8988T (cell line): ENCODE measurements around the gene NINL.
"Not testable (repeated sequence)": the region's sequence is repeated elsewhere in the genome, so short reads cannot be mapped to it uniquely, and the experiment has no call there.

Source experiments
- DNase-seq: peaks from one replicate; pipeline ENCODE4 v3.0.0; 2011

The NINL gene

DNA sequence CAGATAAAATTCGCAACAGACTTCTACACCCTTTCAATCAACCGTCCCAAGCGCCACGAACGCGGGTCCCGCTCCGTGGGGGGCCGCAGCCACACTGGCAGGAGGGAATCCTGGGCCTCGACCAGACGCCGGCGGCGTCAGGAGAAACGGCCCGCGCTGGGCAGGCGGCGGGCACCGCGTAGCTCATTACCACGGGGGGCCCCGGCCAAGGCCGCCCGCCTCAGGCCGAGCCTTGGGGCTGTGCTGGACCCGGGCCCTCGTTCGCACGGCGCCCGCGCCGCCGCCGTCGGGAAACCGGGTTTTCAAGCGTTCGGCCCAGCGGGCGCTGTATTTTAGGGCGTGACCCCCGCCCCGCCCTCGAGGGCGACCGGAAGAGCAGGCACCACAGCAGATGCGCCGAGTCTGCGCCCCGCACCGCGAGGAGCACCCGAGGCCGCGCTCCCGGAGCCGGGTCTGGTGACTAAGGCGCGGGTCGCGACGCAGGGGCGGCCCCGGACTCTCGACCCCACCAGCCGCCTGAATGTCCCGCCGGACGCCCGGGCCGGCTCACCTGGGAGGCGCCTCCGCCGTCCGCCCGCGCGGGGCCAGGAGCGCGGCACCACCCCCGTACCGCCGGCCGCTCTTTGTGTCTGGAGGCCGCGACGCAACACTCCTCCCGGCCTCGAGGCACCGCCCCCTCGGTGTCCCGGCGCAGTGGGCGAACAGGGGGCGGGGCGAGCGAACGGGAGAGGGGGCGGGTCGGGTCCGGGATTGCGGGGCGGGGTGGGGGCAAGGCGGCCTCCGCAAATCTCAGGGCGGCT, at the start of gene NINL:
NINL (minus strand) TSS at position 627 of the 800 bp plus-strand sequence. CDS start 58,944 bp downstream, outside the sequence.
- peak; percentile 86 for DNase-seq

DNA sequence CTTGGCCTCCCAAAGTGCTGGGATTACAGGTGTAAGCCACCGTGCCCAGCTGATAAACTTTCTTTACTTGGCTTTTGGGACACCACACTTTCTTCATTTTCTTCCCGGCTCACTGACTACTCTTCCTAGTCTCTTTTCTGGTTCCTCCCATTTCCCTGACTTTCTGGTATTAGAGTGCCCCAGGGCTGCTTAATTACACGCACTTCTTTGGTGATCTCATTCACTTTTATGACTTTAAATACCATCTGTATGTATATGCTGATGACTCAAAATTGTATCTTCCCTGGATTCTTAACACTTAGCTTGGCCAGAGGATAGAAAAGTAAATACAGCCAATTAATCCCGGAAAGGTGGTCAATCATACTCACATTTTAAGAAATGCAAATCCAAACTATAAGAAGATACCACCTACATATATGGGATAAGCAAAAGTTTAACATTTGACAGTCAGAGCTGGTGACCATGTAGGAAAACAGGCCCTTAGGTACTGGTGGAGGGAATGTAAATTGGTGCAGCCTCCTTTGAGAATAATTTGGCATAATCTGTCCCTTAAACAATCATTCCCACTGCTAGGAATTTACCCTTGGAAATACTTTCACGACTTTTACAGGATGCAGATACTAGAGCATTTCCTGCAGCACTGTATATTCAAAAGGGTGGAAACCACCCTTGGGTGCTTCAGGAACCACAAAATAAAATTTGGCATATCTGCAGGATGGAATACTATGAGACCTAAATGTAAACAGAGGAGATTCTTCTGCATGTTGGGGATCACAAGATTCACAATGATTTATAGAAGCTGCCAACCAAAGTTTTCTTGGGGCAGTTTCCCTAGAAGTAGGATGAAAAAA, 47.8 kb upstream of the NINL start:
- no peak for DNase-seq

DNA sequence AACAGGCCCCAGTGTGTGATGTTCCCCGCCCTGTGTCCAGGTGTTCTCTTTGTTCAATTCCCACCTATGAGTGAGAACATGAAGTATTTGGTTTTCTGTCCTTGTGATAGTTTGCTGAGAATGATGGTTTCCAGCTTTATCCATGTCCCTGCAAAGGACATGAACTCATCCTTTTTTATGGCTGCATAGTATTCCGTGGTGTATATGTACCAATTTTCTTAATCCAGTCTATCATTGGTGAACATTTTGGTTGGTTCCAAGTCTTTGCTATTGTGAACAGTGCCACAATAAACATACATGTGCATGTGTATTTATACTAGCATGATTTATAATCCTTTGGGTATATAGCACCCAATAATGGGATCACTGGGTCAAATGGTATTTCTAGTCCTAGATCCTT, 45.3 kb upstream of the NINL start:
- not testable (repeated sequence) for DNase-seq

DNA sequence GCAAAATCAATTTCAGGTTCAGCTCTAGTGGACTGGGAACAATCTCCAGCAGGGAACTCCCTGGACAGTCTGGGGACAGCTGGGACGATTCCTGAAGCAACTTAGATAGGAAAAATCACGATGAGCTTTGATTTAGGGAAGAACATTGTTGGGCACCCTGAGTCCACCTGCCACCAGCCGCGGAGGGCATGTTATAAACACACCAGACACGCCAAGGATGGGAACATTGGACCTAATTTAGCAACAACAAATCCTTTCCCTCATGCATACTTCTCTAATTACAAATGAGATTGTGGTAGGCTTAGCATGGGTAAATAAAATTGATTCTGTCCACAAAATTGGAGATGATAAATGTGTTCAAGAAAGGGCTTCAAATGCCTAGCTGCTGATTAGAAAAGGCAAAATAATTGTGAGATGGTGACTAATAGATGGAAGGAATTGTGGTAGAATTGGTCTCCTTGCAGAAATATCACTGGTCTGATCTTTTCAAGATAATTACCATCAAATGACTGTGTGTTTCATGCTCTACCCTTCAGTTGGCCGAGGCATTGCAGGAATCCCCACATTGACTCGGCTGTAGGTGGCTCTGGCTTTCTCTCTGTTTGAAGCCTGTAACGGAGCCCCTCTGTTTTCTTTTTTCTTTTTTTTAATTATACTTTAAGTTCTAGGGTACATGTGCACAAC, 44.6 kb upstream of the NINL start:
- DNase-seq, result no peak

DNA sequence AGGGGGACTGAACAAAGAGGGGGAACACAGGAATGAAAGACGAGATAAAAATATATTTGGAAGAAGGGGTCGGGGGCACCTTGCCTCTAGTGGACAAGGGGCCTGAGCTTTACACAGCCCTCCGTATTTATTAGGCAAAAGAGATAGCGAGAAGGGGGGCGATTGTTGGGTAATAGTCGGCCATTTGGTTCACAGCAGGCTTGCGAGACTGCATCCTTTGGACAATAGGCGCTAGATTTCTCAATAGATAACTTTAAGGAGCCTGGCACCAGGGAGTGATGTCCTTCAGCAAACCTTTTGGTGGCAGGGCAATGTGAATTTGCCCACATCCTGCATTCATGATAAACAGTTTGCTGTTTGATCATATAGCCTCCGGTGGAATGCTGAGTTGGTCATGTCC, 41.4 kb upstream of the NINL start:
- no peak for DNase-seq

DNA sequence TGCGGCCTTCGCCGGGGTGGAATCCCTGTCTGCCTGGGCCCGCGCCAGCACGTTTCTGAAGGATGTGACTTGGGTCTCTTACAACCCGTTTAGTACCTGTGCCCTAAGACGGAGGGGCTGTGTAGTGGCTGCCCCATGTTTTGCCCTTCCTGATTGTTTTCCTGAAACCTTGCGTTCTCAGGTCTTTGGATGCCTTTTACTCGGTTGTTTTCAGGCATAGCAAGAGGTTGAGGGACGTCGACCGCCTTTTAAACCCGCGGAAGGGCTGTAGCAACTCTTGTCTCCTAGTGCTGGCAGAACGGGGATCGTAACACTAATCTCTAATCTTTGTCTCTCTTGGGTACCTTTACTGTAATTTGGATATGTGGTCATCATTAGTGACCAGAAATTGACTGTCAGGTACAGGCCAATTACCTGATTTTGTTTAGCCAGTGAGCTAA, 39.2 kb upstream of the NINL start:
- no peak for DNase-seq

DNA sequence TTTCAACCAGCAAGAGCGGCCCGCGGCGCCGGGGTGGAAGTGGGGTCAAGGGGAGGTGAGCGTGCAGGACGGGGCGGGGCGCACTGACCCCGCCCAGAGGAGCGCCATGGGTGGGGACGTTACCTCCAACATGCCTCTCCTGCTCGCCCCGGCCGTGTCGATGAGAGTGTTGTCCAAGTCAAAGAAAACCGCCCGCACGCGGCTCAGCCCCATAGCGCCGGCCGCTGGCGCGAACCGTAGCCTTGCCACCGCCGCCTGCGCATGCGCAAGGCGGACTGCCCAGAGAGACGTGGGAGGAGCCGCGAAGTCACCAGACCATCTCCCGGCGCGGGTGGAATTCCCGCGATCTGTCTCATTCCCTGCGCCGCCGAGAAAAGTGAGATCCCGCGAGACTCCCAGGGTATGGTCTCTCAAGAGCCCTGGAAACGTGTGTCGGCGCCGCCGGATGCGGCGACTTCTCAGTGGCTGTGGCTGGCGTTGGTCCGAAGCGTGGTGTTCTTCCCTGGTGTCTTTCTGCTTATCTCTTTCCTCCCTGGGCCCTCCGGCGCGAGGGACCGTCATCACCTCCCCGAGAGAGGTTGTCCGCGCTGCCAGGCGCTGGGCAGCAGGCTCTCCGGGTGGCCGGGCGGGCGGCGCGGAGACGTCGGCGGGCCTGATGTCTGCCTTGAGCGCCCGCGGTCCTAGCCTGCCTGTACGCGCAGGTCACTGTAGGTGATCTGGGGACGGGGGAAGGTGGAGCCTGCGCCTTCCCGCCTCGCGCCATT, 38.6 kb upstream of the NINL start, which contains the start of gene NANP:
NANP (minus strand) TSS at position 279 of the 764 bp plus-strand sequence; CDS start at position 213, 66 bp downstream.
- peak; percentile 89 for DNase-seq

DNA sequence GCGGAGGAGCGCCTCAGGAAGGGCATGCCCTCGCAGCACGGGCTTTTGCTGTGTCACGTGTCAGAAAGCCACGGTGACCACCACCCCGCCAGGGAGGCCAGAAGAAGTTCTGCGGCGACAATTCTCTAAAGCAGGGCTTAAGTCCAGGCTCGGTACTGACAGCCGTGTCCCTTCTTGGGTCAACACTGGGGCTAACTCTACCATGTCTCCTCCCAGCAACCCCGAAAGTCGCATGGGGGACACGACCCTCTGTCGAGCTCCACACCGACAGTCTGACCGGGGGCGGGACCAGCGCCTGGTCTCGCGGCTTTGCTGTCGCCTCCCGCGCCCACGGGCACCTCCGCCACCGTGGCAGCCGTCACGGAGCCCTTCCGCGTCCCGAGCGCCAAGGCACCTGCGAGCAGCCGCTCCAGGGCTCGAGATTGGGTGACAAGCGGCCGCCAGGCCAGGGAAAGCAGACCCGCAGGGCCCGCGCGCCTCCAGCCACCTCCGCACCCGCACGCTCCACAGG, 37.9 kb upstream of the NINL start:
- DNase-seq, result no peak

DNA sequence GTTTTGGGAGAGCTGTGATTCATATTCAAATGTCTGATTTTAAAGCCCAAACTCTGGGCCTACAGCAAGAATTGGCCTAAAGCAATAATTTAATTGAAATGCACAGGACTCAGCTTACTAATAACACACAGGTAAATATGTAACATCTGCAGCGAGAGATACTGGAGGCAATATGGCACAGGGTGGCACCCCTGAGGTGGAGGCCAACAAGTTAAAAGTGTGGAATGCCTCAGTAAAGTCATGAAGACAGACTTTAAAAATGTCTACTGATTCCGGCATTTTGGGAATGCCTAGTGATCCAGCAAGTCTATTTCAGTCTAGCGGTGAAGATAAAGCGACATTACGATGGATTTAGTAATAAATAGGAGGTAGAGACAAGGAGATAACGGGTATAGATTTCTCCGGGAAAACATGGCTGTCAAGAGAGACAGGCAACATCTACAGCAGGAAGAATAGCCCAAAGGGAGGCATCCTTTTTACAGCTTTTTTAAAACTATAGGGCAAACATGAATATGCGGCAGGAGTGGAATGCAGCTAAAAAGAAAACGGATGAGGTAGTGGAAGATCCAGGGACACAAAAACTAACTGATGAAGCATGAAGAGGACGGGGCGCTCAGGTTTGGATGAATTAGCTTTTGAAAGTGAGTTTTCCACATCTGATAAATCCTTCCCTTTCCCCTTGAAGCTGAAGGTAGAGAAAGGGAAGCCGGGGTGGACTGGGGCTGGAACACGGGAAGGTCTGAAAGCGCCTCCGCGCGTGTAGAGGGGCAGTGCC, 37.3 kb upstream of the NINL start:
- DNase-seq, result no peak

DNA sequence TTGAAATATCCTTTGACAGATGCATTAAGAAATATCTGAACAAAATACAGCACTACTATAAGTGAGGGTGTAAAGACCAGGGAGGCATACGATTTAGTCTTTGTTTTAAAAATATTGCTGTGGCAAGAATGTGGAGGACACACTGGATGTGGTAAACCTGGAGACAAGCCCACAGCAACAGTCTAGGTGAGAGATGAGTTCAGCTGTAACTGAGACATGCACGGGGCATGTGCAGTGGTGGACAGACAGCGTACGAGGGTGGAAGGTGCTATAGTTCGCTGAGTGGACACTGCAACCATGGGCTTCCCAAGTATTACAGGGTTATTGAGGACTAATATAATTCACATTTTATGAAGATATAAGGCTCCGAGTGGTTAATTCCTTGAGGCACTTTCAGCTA, 36.7 kb upstream of the NINL start:
- DNase-seq, result no peak

DNA sequence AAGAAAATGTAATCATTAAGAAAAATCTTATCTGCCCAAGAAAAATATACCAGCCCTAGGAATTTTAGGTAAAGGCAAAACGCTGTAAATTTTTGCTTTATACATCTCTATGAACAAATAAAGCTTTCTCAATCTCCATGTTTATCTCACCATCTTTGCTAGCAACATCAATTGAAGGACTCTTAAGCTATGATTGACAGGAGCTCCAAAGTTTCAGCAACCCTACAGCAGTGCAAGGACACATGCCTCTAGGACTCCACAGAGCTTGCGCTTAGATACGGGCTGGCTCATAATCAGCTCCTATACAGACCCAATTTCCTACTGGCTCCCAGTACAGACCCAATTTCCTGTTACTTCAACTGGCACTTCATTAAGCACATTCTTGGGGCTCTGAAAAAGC, 34.2 kb upstream of the NINL start:
- no peak for DNase-seq

DNA sequence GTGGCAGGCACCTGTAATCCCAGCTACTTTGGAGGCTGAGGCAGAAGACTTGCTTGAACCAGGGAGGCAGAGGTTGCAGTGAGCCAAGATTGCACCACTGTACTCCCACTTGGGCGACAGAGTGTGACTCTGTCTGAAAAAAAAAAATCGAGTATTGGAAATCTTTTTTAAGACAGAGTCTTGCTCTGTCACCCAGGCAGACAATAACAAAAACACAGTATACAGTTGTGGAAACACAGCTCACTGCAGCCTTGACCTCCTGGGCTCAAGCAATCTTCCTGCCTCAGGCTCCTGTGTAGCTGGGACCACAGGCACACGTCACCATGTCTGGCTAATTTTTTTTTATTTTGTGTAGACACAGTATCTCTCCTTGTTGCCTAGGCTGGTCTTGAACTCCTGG, 23.4 kb upstream of the NINL start:
- DNase-seq, result no peak

DNA sequence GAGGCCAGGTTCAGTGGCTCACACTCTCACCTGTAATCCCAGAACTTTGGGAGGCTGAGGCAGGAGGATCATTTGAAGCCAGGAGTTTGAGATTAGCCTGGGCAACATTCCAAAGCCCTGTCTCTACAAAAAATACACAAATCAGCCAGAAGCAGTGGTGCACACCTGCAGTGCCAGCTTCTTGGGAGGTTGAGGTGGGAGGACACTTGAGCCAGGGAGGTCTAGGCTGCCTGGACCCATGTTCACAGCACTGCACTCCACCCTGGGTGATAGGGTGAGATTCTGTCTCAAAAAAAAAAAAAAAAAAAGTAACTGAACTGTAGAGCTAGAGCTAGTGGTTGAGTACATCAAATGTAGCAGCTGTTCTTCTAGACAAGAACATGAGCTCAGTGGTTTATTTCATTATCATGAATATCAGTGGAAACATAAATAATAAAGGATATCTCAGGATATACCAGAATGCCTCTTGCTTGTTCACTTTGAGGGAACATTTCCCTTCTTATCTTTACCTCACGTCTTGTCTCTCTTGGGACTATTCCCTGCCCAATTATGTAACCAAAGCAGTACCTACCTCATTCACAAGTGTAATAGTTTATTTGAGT, 20.9 kb upstream of the NINL start:
- no peak for DNase-seq

DNA sequence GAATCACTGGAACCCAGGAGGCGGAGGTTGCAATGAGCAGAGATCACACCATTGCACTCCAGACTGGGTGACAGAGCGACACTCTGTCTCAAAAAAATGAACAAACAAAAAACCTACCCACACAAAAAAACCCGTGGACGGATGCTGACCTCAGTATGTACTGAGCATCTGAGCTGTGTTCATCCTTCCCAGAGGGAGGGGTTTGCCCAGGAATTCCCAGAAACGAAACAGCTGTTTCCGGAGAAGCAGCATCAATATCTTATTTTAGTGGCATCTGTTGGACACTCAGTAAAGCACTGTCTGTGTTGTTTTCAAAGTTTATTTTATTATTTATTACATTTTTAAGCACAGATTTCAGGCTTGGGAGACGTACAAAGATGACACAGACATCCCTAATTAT, 19.8 kb upstream of the NINL start:
- no peak for DNase-seq

DNA sequence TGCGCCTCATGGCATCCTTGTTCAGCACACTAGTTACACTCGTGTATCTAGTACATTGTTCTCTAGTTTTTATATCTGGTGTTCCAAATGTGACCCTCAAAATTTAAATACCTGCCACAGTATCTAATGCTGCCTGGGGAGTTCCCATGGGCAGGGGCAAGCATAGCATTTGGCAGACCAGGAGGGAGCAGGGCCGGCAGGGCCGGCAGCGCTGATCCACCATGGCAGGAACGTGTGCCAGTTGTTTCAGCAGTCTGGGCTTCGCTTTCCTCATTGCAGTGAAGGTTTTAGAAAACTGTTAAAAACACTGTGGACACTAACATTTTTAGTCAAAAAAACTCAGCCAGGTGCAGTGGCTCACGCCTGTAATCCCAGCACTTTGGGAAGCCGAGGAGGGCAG, 19.3 kb upstream of the NINL start:
- no peak for DNase-seq

DNA sequence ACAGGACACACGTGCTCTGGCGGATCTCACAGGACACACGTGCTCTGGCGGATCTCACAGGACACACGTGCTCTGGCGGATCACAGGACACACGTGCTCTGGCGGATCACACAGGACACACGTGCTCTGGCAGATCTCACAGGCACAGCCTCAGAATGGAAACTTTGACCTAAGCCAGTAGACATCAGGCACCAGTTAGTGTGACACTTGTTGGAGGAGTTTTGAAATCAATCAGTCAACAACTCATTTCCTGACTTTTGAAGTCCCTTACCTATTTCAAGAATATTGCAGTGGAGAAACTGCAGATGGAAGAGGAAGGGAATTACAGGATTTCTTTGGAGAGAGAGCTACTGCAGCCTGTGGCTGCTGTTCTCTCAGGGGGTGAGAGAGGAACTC, 17.6 kb upstream of the NINL start:
- DNase-seq, result not testable (repeated sequence)

DNA sequence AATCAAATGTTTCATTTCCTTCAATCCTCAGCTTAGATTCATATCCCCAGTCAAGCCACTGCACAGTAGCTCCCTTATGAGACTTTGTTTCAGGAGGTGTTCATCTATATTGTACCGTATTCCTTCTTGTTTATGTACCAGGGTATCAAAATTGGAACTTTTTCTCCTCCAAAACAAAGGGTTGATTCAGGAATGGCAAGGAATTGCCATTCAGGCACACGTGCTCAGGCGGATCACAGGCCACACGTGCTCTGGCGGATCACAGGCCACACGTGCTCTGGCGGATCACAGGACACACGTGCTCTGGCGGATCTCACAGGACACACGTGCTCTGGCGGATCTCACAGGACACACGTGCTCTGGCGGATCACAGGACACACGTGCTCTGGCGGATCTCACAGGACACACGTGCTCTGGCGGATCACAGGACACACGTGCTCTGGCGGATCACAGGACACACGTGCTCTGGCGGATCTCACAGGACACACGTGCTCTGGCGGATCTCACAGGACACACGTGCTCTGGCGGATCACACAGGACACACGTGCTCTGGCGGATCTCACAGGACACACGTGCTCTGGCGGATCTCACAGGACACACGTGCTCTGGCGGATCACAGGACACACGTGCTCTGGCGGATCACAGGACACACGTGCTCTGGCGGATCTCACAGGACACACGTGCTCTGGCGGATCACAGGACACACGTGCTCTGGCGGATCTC, 17.0 kb upstream of the NINL start:
- not testable (repeated sequence) for DNase-seq

DNA sequence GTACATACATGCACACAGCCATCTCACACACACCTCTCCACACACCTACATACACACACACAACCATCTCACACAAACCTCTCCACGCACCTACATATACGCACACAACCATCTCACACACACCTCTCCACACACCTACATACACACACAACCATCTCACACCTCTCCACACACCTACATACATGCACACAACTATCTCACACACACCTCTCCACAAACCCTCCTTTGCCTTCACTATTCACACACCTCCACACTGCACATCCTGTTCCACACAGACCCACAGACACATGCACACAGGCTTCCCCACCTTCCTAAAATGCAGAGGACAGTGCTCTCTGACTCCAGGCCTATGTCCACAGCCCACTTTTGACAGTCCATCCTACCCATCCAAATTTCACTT, 16.3 kb upstream of the NINL start:
- DNase-seq, result no peak

DNA sequence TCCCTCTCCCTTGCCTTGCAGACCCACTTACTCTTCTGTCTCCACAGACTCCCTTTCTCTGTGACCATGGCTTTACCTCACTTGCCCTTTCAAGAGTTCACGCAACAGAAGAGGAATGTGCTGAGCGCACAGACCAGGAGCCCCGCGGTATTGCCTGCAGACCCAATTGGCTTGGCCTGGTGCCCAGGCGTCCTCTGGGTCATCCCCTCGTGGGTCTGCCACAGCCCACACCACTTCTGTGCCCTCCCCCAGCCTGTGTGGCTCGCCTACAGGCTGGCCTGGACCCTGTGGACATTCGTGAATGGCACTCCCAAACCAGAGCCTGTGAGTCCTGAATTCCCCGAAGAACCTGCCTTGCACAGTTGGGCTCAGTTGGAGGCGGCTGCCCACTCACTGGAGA, 15.3 kb upstream of the NINL start:
- DNase-seq, result no peak

DNA sequence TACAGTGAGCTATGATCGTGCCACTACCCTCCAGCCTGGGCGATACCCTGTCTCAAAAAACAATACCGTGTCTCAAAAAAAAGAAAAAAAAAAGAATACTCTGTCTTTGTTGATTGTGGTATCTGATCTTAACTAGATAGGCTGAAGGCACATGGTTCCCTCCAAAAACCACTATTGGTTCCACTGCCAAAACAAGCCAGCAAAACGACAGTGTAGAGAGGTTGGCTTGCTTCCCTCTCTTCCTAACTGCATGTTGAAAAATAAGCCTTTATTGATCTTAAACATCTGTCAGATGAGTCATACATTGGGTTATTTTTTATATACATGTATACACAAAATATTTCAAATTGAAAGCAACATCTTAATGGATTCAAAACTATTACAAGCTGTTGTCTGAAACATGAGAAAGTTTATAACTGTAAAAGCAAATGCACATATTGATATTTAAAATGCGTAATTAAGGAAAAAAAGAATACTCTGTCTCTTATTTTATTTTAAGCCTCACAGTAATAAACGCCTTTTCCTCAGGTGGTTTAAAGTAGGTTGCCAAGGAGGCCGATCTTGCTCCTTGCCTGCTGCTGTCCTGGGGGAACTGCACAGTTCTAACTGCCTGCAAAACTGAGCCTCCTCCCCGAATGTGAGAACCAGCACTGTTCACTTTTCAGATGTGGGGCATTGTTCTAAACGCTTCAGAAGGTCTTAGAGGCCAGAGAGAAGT, 7.0 kb upstream of the NINL start:
- no peak for DNase-seq
